C4-2B (cell line): ENCODE data around the gene KRTAP10-3.

Experiments used
- ZFX ChIP-seq: fragments of 450-650 bp; IDR thresholded peaks from 2 replicates; pipeline ENCODE4 v1.6.1; 2017
- TF ChIP-seq, protein P1 (sequence below): fragments of 450-650 bp; conservative IDR thresholded peaks from 2 replicates; pipeline ENCODE4 v1.5.1; 2017; ENCODE audit warnings: mild to moderate bottlenecking

DNA sequence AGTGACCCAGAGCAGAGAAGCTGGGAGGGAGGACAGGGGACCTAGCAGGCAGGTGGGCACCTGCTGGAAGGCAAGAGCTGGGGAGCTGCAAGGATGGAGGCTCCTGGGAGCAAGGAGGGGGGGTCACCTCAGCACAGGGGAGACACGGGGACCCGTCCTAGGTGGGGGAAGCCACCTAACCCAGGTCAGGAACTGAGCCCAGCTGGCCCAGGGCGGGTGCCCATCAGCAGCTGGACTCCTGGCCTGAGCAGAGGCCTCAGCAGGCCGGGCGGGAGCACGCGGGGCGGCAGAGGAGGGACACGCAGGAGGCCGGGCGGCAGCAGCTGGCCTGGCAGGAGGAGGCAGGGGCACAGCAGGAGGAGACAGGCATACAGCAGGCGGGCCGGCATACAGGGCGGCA lies 19.5 kb downstream of the KRTAP10-3 start:
- TF ChIP-seq, protein P1, sequence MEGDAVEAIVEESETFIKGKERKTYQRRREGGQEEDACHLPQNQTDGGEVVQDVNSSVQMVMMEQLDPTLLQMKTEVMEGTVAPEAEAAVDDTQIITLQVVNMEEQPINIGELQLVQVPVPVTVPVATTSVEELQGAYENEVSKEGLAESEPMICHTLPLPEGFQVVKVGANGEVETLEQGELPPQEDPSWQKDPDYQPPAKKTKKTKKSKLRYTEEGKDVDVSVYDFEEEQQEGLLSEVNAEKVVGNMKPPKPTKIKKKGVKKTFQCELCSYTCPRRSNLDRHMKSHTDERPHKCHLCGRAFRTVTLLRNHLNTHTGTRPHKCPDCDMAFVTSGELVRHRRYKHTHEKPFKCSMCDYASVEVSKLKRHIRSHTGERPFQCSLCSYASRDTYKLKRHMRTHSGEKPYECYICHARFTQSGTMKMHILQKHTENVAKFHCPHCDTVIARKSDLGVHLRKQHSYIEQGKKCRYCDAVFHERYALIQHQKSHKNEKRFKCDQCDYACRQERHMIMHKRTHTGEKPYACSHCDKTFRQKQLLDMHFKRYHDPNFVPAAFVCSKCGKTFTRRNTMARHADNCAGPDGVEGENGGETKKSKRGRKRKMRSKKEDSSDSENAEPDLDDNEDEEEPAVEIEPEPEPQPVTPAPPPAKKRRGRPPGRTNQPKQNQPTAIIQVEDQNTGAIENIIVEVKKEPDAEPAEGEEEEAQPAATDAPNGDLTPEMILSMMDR, result no peak
- no peak for TF ChIP-seq ZFX
